ENCODE results near the gene LAMA5.

DNA sequence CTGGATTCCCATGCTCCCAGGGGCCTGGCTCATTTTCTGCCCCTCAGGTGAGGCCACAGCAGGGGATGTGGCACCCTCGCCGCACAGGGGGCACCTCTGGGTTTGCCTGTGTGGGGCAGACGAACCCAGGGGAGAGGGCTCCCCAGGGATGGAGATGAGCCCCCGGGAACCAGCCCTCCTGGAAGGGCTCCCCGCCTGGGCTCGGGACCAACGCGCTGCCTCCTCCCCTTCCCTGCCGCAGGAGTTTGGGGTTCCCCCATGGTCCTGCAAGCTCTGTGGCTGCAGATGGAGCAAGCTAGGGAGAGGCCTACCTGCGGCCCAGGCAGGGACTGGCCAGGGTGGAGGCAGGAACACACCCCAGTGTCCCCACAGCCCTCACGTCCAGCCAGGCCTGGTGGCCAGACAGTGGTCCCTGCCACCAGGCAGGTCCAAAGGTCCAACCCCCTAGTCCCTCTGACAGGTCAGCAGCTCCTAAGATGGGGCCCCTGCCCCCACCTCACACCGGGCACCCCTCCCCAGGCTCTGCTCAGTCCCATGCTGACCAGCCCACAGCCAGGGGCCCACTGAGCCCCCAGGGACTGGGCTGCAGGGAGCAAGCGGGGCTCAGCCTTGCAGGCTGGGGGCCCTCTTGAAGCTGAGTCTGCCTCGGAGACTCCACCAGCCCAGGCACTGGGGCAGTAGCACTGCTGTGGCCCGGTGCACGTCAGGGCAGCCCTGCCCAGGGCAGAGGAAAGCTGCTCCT lies 13.7 kb downstream of the LAMA5 start:
- no peak for TF ChIP-seq EZH2 (IDR thresholded peaks at IDR 0.05; ENCODE audit: low read depth, low read length, severe bottlenecking)
- no peak for TF ChIP-seq YY1 (IDR thresholded peaks at IDR 0.05; ENCODE audit: low read depth, low read length)
- no peak for TF ChIP-seq KDM1A (IDR thresholded peaks at IDR 0.05; ENCODE audit: borderline replicate concordance, low read length)
- TF ChIP-seq MAFK (IDR thresholded peaks at IDR 0.05; ENCODE audit: low read depth, low read length), result no peak
- TF ChIP-seq SRF (IDR thresholded peaks at IDR 0.05; ENCODE audit: low read depth, low read length), result no peak
- TF ChIP-seq TAF1 (IDR thresholded peaks at IDR 0.05; ENCODE audit: low read depth, low read length), result no peak

Data from H1 (cell line).